AG04449 (cell line): ENCODE data around the gene EXOC1.

Source experiments
- CTCF ChIA-PET: fragments of 350-600 bp; formaldehyde crosslinking; extraction: SDS; loops from one replicate; lab custom pipeline; 2021; ENCODE audit warnings: antibody characterized with exemption; lab: Yijun Ruan, JAX
- POLR2A ChIA-PET: fragments of 400-600, 350-600 bp; formaldehyde crosslinking; extraction: SDS; loops from one replicate; lab custom pipeline; 2020; ENCODE audit warnings: antibody characterized with exemption, inconsistent platforms; lab: Yijun Ruan, JAX
- DNase-seq: peaks from one replicate; pipeline ENCODE4 v3.0.0-alpha.2; 2010; ENCODE audit warnings: low read depth, low spot score
- H3K4me3 ChIP-seq: 2 replicates; pipeline ENCODE4 v1.5.1; 2011; ENCODE audit warnings: low read depth, mild to moderate bottlenecking, control low read depth, low read length
- CTCF ChIP-seq: IDR thresholded peaks from one replicate; pipeline ENCODE4 v1.5.1; 2011; ENCODE audit warnings: mild to moderate bottlenecking, moderate library complexity, low read length, control low read depth, inconsistent platforms; ENCODE audit not compliant: insufficient read depth; ENCODE audit errors: missing control alignments

Gene EXOC1

GRCh38 chr4:55906323-55906722, 52.9 kb downstream of the EXOC1 start:
- DNase-seq = no peak
- TF ChIP-seq CTCF = no peak
- ChIA-PET POLR2A (interaction anchor here (0.7 kb wide), 1 partner anchor 316 kb away, joined by 3 read pairs; no protein-coding TSS in a partner anchor), CTCF (no interaction called here)
- H3K4me3 ChIP-seq = no peak overlapping the region

- ChIA-PET CTCF (no interaction called here), POLR2A (no interaction called here)
Measured at GRCh38 chr4:55906989-55907388, 53.5 kb downstream of the EXOC1 start.

GRCh38 chr4:55907469-55907868, 54.0 kb downstream of the EXOC1 start:
- ChIA-PET CTCF (no interaction called here), POLR2A (no interaction called here)
- TF ChIP-seq CTCF = no peak
- DNase-seq = no peak
- no peak overlapping the region for H3K4me3 ChIP-seq

More at GRCh38 chr4:55906989-55907388, 53.5 kb downstream of the EXOC1 start:
- DNase-seq = no peak
- no peak overlapping the region for H3K4me3 ChIP-seq
- TF ChIP-seq CTCF = no peak

GRCh38 chr4:55910140-55910539, 56.7 kb downstream of the EXOC1 start:
- POLR2A ChIA-PET = no interaction called here
- CTCF ChIA-PET = no interaction called here
- H3K4me3 ChIP-seq = no peak overlapping the region
- no peak for DNase-seq
- no peak for TF ChIP-seq CTCF

- ChIA-PET POLR2A (no interaction called here), CTCF (interaction anchor here (2.3 kb wide), 1 partner anchor 36 kb away, joined by 7 read pairs; the partner anchor contains the start of gene CEP135)
- no peak for TF ChIP-seq CTCF
- H3K4me3 ChIP-seq = no peak overlapping the region
- DNase-seq = no peak
Measured at GRCh38 chr4:55912249-55912648, 58.8 kb downstream of the EXOC1 start.

GRCh38 chr4:55920571-55920970, 67.1 kb downstream of the EXOC1 start:
- no peak overlapping the region for H3K4me3 ChIP-seq
- no peak for TF ChIP-seq CTCF
- no peak for DNase-seq
- CTCF ChIA-PET = interaction anchor here (2.3 kb wide), 1 partner anchor 28 kb away, joined by 10 read pairs; the partner anchor contains the start of gene CEP135
- POLR2A ChIA-PET = no interaction called here
